Left hindlimb (tissue), 1 donor: Measurements from ENCODE around the gene CDH20.

Source experiments
- DNase-seq: peaks from one replicate; pipeline ENCODE4 v3.0.0-alpha.2; 2018

Gene CDH20

GRCh38 chr18:61333271-61333745 lies at the start of gene CDH20:
Gene CDH20 (plus strand): TSS chr18:61333430.
- peak; percentile 33 for DNase-seq

GRCh38 chr18:61284039-61284438 lies 49.2 kb upstream of the CDH20 start:
- DNase-seq: no peak

- DNase-seq: no peak
Observed at GRCh38 chr18:61285777-61286176, 47.5 kb upstream of the CDH20 start.

- DNase-seq: no peak
Observed at GRCh38 chr18:61286867-61287266, 46.4 kb upstream of the CDH20 start.

- no peak for DNase-seq
Observed at GRCh38 chr18:61290616-61291015, 42.6 kb upstream of the CDH20 start.

GRCh38 chr18:61292280-61293035 lies 40.8 kb upstream of the CDH20 start:
- DNase-seq: no peak

- DNase-seq: no peak
Observed at GRCh38 chr18:61295153-61295552, 38.1 kb upstream of the CDH20 start.

- DNase-seq: no peak
Observed at GRCh38 chr18:61308004-61308403, 25.2 kb upstream of the CDH20 start.

GRCh38 chr18:61308795-61309393 lies 24.3 kb upstream of the CDH20 start:
- DNase-seq: no peak

- DNase-seq: peak; percentile 62
Observed at GRCh38 chr18:61322265-61322873, 10.9 kb upstream of the CDH20 start.

GRCh38 chr18:61323951-61324350 lies 9.3 kb upstream of the CDH20 start:
- no peak for DNase-seq

GRCh38 chr18:61326407-61326806 lies 6.8 kb upstream of the CDH20 start:
- DNase-seq: no peak

GRCh38 chr18:61329398-61329797 lies 3.8 kb upstream of the CDH20 start:
- no peak for DNase-seq

- DNase-seq: no peak
Observed at GRCh38 chr18:61331051-61331450, 2.2 kb upstream of the CDH20 start.

- DNase-seq: peak; percentile 39
Observed at GRCh38 chr18:61333746-61334490, 688 bp downstream of the CDH20 start.

- no peak for DNase-seq
Observed at GRCh38 chr18:61334491-61334850, 1.2 kb downstream of the CDH20 start.

GRCh38 chr18:61334951-61335683 lies 1.9 kb downstream of the CDH20 start:
- no peak for DNase-seq

- DNase-seq: no peak
Observed at GRCh38 chr18:61335684-61336555, 2.7 kb downstream of the CDH20 start.

- DNase-seq: no peak
Observed at GRCh38 chr18:61336766-61337165, 3.5 kb downstream of the CDH20 start.

- no peak for DNase-seq
Observed at GRCh38 chr18:61337527-61337926, 4.3 kb downstream of the CDH20 start.

- DNase-seq: no peak
Observed at GRCh38 chr18:61340148-61340547, 6.9 kb downstream of the CDH20 start.

GRCh38 chr18:61348230-61348629 lies 15.0 kb downstream of the CDH20 start:
- no peak for DNase-seq
